ENCODE data around the gene SERPINB1.

SERPINB1 gene

GRCh38 chr6:2806644-2807043, 35.0 kb downstream of the SERPINB1 start:
- Histone ChIP-seq H4K20me1 (ENCODE audit: insufficient read depth, low read length) (peaks cover 4% of the 10 kb centered on the region), H3K4me1 (ENCODE audit: insufficient read depth, low read length) (peaks cover 13% of the 10 kb centered on the region), H3K79me2 (ENCODE audit: insufficient read depth, low read length) (no peaks in the 10 kb centered on the region), H2AFZ (ENCODE audit: low read depth, low read length) (no peak overlapping the region), H3K36me3 (ENCODE audit: insufficient read depth, low read length) (no peaks in the 10 kb centered on the region), H3K27ac (ENCODE audit: low read length) (no peak overlapping the region), H3K9ac (ENCODE audit: low read depth, low read length) (no peak overlapping the region), H3K27me3 (ENCODE audit: insufficient read depth, low read length, poor library complexity) (no peaks in the 10 kb centered on the region), H3K4me3 (ENCODE audit: low read depth in 1 of 2, low read length in 2 of 2) (no peak overlapping the region), H3K9me3 (ENCODE audit: insufficient read depth, low read length, severe bottlenecking) (no peaks in the 10 kb centered on the region), H3K4me2 (ENCODE audit: insufficient read depth, low read length) (no peak overlapping the region)
- DNase-seq (no peak), ATAC-seq (ENCODE audit: insufficient read depth, low read depth) (no peak)
- no peak for TF ChIP-seq CTCF (IDR thresholded peaks at IDR 0.05; ENCODE audit: borderline replicate concordance, extremely low read depth, low read length, poor library complexity, severe bottlenecking)
- no peak for TF ChIP-seq EZH2 (IDR thresholded peaks at IDR 0.05; ENCODE audit: borderline replicate concordance, low read depth, low read length, severe bottlenecking)

- TF ChIP-seq EZH2 (IDR thresholded peaks at IDR 0.05; ENCODE audit: borderline replicate concordance, low read depth, low read length, severe bottlenecking) (no peak), CTCF (IDR thresholded peaks at IDR 0.05; ENCODE audit: borderline replicate concordance, extremely low read depth, low read length, poor library complexity, severe bottlenecking) (no peak)
- no peak overlapping the region for H3K27ac ChIP-seq (ENCODE audit: low read length)
Measured at GRCh38 chr6:2805031-2805430, 36.6 kb downstream of the SERPINB1 start.

GRCh38 chr6:2804516-2804915, 37.1 kb downstream of the SERPINB1 start:
- H3K27me3 ChIP-seq (ENCODE audit: insufficient read depth, low read length, poor library complexity): no peaks in the 10 kb centered on the region
- H3K9me3 ChIP-seq (ENCODE audit: insufficient read depth, low read length, severe bottlenecking): no peaks in the 10 kb centered on the region
- ATAC-seq (ENCODE audit: insufficient read depth, low read depth) (no peak), DNase-seq (no peak)
- no peak overlapping the region for H2AFZ ChIP-seq (ENCODE audit: low read depth, low read length)
- H4K20me1 ChIP-seq (ENCODE audit: insufficient read depth, low read length): peaks cover 6% of the 10 kb centered on the region
- H3K27ac ChIP-seq (ENCODE audit: low read length): no peak overlapping the region
- TF ChIP-seq CTCF (IDR thresholded peaks at IDR 0.05; ENCODE audit: borderline replicate concordance, extremely low read depth, low read length, poor library complexity, severe bottlenecking): no peak
- TF ChIP-seq EZH2 (IDR thresholded peaks at IDR 0.05; ENCODE audit: borderline replicate concordance, low read depth, low read length, severe bottlenecking): no peak
- H3K4me2 ChIP-seq (ENCODE audit: insufficient read depth, low read length): no peak overlapping the region
- H3K9ac ChIP-seq (ENCODE audit: low read depth, low read length): no peak overlapping the region
- peaks cover 2% of the 10 kb centered on the region; the same call in 1 of the 2 replicates for H3K4me1 ChIP-seq (ENCODE audit: insufficient read depth, low read length)
- H3K79me2 ChIP-seq (ENCODE audit: insufficient read depth, low read length): no peaks in the 10 kb centered on the region
- H3K36me3 ChIP-seq (ENCODE audit: insufficient read depth, low read length): no peaks in the 10 kb centered on the region
- H3K4me3 ChIP-seq (ENCODE audit: low read depth in 1 of 2, low read length in 2 of 2): no peak overlapping the region

More at GRCh38 chr6:2805031-2805430, 36.6 kb downstream of the SERPINB1 start:
- Histone ChIP-seq H3K4me3 (ENCODE audit: low read depth in 1 of 2, low read length in 2 of 2) (no peak overlapping the region), H3K4me1 (ENCODE audit: insufficient read depth, low read length) (peaks cover 7% of the 10 kb centered on the region), H3K36me3 (ENCODE audit: insufficient read depth, low read length) (no peaks in the 10 kb centered on the region), H3K79me2 (ENCODE audit: insufficient read depth, low read length) (no peaks in the 10 kb centered on the region), H2AFZ (ENCODE audit: low read depth, low read length) (no peak overlapping the region), H3K4me2 (ENCODE audit: insufficient read depth, low read length) (no peak overlapping the region), H3K9ac (ENCODE audit: low read depth, low read length) (no peak overlapping the region), H4K20me1 (ENCODE audit: insufficient read depth, low read length) (peaks cover 6% of the 10 kb centered on the region), H3K9me3 (ENCODE audit: insufficient read depth, low read length, severe bottlenecking) (no peaks in the 10 kb centered on the region), H3K27me3 (ENCODE audit: insufficient read depth, low read length, poor library complexity) (no peaks in the 10 kb centered on the region)
- no peak for DNase-seq
- ATAC-seq (ENCODE audit: insufficient read depth, low read depth): no peak
